HepG2 (cell line): ENCODE measurements around the gene CDIP1. TPM values are rescaled to one million over a fixed set of nuclear protein-coding genes. Genes with fewer than 3 reads are reported as not detected.

Experiments
- AHDC1 ChIP-seq: sonication (generic); formaldehyde crosslinking; IDR thresholded peaks from 2 replicates; pipeline ENCODE4 v1.5.1; 2020; ENCODE audit warnings: mild to moderate bottlenecking, missing genetic modification reagents, borderline replicate concordance
- BCL6 ChIP-seq: IDR thresholded peaks from 2 replicates; pipeline ENCODE4 v1.6.1; 2016; ENCODE audit warnings: missing genetic modification reagents, missing compliant biosample characterization
- CREBL2 ChIP-seq: sonication (generic); formaldehyde crosslinking; IDR thresholded peaks from 2 replicates; pipeline ENCODE4 v1.8.1; 2023; ENCODE audit warnings: missing genetic modification reagents, mild to moderate bottlenecking, borderline replicate concordance
- DRAP1 ChIP-seq: IDR thresholded peaks from 2 replicates; pipeline ENCODE4 v1.6.1; 2016; ENCODE audit warnings: missing genetic modification reagents, missing compliant biosample characterization
- IKZF5 ChIP-seq: IDR thresholded peaks from 2 replicates; pipeline ENCODE4 v1.6.1; 2018; ENCODE audit warnings: missing genetic modification reagents, mild to moderate bottlenecking, missing compliant biosample characterization
- IRF9 ChIP-seq: sonication (generic); formaldehyde crosslinking; IDR thresholded peaks from 2 replicates; pipeline ENCODE4 v1.8.0; 2022; ENCODE audit warnings: missing genetic modification reagents, mild to moderate bottlenecking, borderline replicate concordance
- MYNN ChIP-seq: sonication (generic); formaldehyde crosslinking; IDR thresholded peaks from 2 replicates; pipeline ENCODE4 v1.4.0; 2020; ENCODE audit warnings: mild to moderate bottlenecking, low read depth, missing genetic modification reagents
- POLR2G ChIP-seq: fragments of 200-400 bp; formaldehyde crosslinking; IDR thresholded peaks from 2 replicates; pipeline ENCODE4 v1.6.1; 2018; ENCODE audit warnings: mild to moderate bottlenecking, low read depth, low read length, moderate library complexity
- RNF2 ChIP-seq: fragments of 450-650 bp; conservative IDR thresholded peaks from 2 replicates; pipeline ENCODE4 v1.6.1; 2016; ENCODE audit warnings: low read depth
- SCMH1 ChIP-seq: sonication (generic); formaldehyde crosslinking; IDR thresholded peaks from 2 replicates; pipeline ENCODE4 v1.9.0; 2021; ENCODE audit warnings: missing genetic modification reagents, mild to moderate bottlenecking, borderline replicate concordance
- SRSF1 ChIP-seq: fragments of 200-400 bp; formaldehyde crosslinking; optimal IDR thresholded peaks from 2 replicates; pipeline ENCODE3; 2017; ENCODE audit warnings: mild to moderate bottlenecking, low read depth, low read length, moderate library complexity
- TCF7 ChIP-seq: sonication (generic); IDR thresholded peaks from 2 replicates; pipeline ENCODE4 v1.6.1; 2016; ENCODE audit warnings: antibody characterized with exemption, low read depth
- THRA ChIP-seq: sonication (generic); formaldehyde crosslinking; IDR thresholded peaks from 2 replicates; pipeline ENCODE4 v1.4.0; 2020; ENCODE audit warnings: missing genetic modification reagents, borderline replicate concordance
- ZEB1 ChIP-seq: IDR thresholded peaks from 2 replicates; pipeline ENCODE4 v1.6.1; 2012; ENCODE audit warnings: mild to moderate bottlenecking, low read depth, inconsistent platforms; ENCODE audit not compliant: insufficient replicate concordance
- ZMYM2 ChIP-seq: sonication (generic); formaldehyde crosslinking; IDR thresholded peaks from 2 replicates; pipeline ENCODE4 v1.8.0; 2022; ENCODE audit warnings: mild to moderate bottlenecking, missing genetic modification reagents
- ZNF263 ChIP-seq: sonication (generic); formaldehyde crosslinking; IDR thresholded peaks from 2 replicates; pipeline ENCODE4 v1.4.0; 2020; ENCODE audit warnings: missing genetic modification reagents
- ZNF296 ChIP-seq: sonication (generic); formaldehyde crosslinking; conservative IDR thresholded peaks from 2 replicates; pipeline ENCODE4 v1.5.0; 2020; ENCODE audit warnings: mild to moderate bottlenecking, missing genetic modification reagents
- ZNF556 ChIP-seq: sonication (generic); formaldehyde crosslinking; IDR thresholded peaks from 2 replicates; pipeline ENCODE4 v1.4.0; 2020; ENCODE audit warnings: mild to moderate bottlenecking, missing genetic modification reagents, borderline replicate concordance
- ZNF607 ChIP-seq: sonication (generic); formaldehyde crosslinking; IDR thresholded peaks from 2 replicates; pipeline ENCODE4 v1.5.1; 2020; ENCODE audit warnings: missing genetic modification reagents, mild to moderate bottlenecking, borderline replicate concordance
- polyA plus RNA-seq, 8 experiments: library from polyadenylated mRNA; depleted of rRNA in 3 of 8; stranded (reverse) in 7 of 8; unstranded in 1 of 8; fragments of >200 nt; fragmentation: Illumina TruSeq in 4 of 8; extraction: Trizol in 4 of 8; gene quantifications; 2 replicates each; pipeline versions ENCODE4 v1.2.1 to v1.2.3, GENCODE V29; 2011 to 2016; ENCODE audit warnings: low read depth in 4 of 8, missing spikeins in 1 of 8, mixed read lengths in 1 of 8; ENCODE audit not compliant: insufficient read depth in 1 of 8
- total RNA-seq, 5 experiments: library from RNA; depleted of rRNA; stranded (reverse); fragments of >200 nt; fragmentation: Illumina TruSeq; extraction: Trizol; gene quantifications; 2 replicates each; pipeline ENCODE4 v1.2.3, GENCODE V29; 2016; ENCODE audit warnings: low read depth in 1 of 5

CDIP1 gene
- total and polyA plus RNA-seq, 2 of the 13 experiments (the other 11 are each of a cell fraction or from before 2014, with no cell fraction given): 31.2 to 56.7 TPM

- TF ChIP-seq MYNN (CRISPR knock-in tag) (no peak), TCF7 (no peak), POLR2G (peak; percentile 54), THRA (CRISPR knock-in tag) (peak; percentile 94), AHDC1 (CRISPR knock-in tag) (no peak), BCL6 (peak; percentile 89), ZEB1 (no peak), SRSF1 (peak; percentile 89), ZNF607 (CRISPR knock-in tag) (no peak), DRAP1 (CRISPR knock-in tag) (peak; percentile 38; the same call in 1 of the 2 replicates), SCMH1 (CRISPR knock-in tag) (no peak), ZNF263 (CRISPR knock-in tag) (peak; percentile 65), ZNF296 (CRISPR knock-in tag) (no peak), RNF2 (no peak), ZNF556 (CRISPR knock-in tag) (peak; percentile 79), IRF9 (CRISPR knock-in tag) (peak; percentile 65; the same call in 1 of the 2 replicates), CREBL2 (CRISPR knock-in tag) (no peak), IKZF5 (CRISPR knock-in tag) (peak; percentile 92; the same call in 1 of the 2 replicates), ZMYM2 (peak; percentile 93)
These were observed 77.1 kb downstream of the CDIP1 start (continued) for GRCh38 chr16:4461250-4462085.
